T-cell (primary cell): ENCODE results near the gene DPYD. TPM values are rescaled to one million over a fixed set of nuclear protein-coding genes. Genes with fewer than 3 reads are reported as not detected.

Source experiments
- ATAC-seq, 4 experiments: fragments of 200-7000 bp in 3 of 4; fragments of 150-1000 bp in 1 of 4; cut with Tn5 transposase; replicated peaks in 1 of 4; 1 replicate in 3 of 4; 2 replicates in 1 of 4; pipeline ENCODE4 v1.10.0; 2021; ENCODE audit warnings: moderate library complexity in 3 of 4, mild to moderate bottlenecking in 2 of 4, moderate number of reproducible peaks in 1 of 4
- CTCF ChIA-PET, 2 donors: fragments of 300-600 bp; sonication (Branson Sonifier 250); formaldehyde crosslinking; loops; one replicate each; lab custom pipeline; 2022; ENCODE audit warnings: antibody characterized with exemption in 2 of 2; lab: Charles Lee
- POLR2A ChIA-PET, 2 donors: fragments of 300-600 bp; sonication (Branson Sonifier 250); formaldehyde crosslinking; loops; one replicate each; lab custom pipeline; 2022; ENCODE audit warnings: antibody characterized with exemption in 2 of 2; lab: Charles Lee
- DNase-seq, 35 experiments: peaks; one replicate each; pipeline versions ENCODE4 v3.0.0 to v3.0.0-alpha.2; 2013 to 2023
- H3K27ac ChIP-seq: one replicate; pipeline ENCODE4 v1.5.1; 2013; ENCODE audit warnings: low read length
- H3K27me3 ChIP-seq, 2 experiments: replicated peaks in 1 of 2; 1 replicate in 1 of 2; 2 replicates in 1 of 2; pipeline versions ENCODE4 v1.6.1 to v1.7.0; 2013; ENCODE audit warnings: low read length in 1 of 2, mixed read lengths in 1 of 2; ENCODE audit not compliant: control insufficient read depth in 2 of 2, insufficient read depth in 2 of 2; ENCODE audit errors: extremely low read depth in 1 of 2
- H3K36me3 ChIP-seq, 2 donors: 1 replicate in 1 of 2; 2 replicates in 1 of 2; pipeline versions ENCODE4 v1.6.1 to v1.7.0; 2013; ENCODE audit warnings: low read length in 1 of 2; ENCODE audit not compliant: control insufficient read depth in 2 of 2, insufficient read depth in 1 of 2; ENCODE audit errors: extremely low read depth in 1 of 2
- H3K4me1 ChIP-seq, 2 experiments: 1 replicate in 1 of 2; 2 replicates in 1 of 2; pipeline versions ENCODE4 v1.6.1 to v1.7.0; 2013; ENCODE audit warnings: low read length in 2 of 2, mixed read lengths in 1 of 2; ENCODE audit not compliant: insufficient read depth in 2 of 2, control insufficient read depth in 1 of 2; ENCODE audit errors: extremely low read depth in 1 of 2
- H3K4me3 ChIP-seq, 2 donors: 1 replicate in 1 of 2; 2 replicates in 1 of 2; pipeline versions ENCODE4 v1.5.1 to v1.7.0; 2013; ENCODE audit warnings: mild to moderate bottlenecking in 2 of 2, low read length in 1 of 2, moderate library complexity in 1 of 2; ENCODE audit not compliant: control insufficient read depth in 1 of 2; ENCODE audit errors: extremely low read depth in 1 of 2
- H3K9me3 ChIP-seq: 2 replicates; pipeline ENCODE4 v1.7.0; 2013
- H3K27ac Mint-ChIP-seq, 2 donors: one replicate each; pipeline ENCODE4 v1.8.0; 2020 to 2021; ENCODE audit warnings: mild to moderate bottlenecking in 2 of 2, mixed read lengths in 2 of 2
- H3K27me3 Mint-ChIP-seq, 2 donors: one replicate each; pipeline ENCODE4 v1.8.0; 2021 to 2022; ENCODE audit warnings: mixed read lengths in 2 of 2
- H3K36me3 Mint-ChIP-seq: one replicate; pipeline ENCODE4 v1.8.0; 2021; ENCODE audit warnings: mixed read lengths
- H3K4me1 Mint-ChIP-seq, 3 donors: one replicate each; pipeline ENCODE4 v1.8.0; 2020 to 2022; ENCODE audit warnings: mixed read lengths in 3 of 3, mild to moderate bottlenecking in 1 of 3
- H3K4me3 Mint-ChIP-seq, 3 donors: one replicate each; pipeline ENCODE4 v1.8.0; 2020 to 2022; ENCODE audit warnings: mild to moderate bottlenecking in 3 of 3, mixed read lengths in 3 of 3, moderate library complexity in 3 of 3
- H3K9me3 Mint-ChIP-seq, 3 donors: one replicate each; pipeline ENCODE4 v1.8.0; 2020 to 2022; ENCODE audit warnings: mixed read lengths in 3 of 3
- WGBS: methylation state at CpG from one replicate; pipeline ENCODE4 v1.1.5; 2013; ENCODE audit warnings: missing lambda C conversion rate; ENCODE audit not compliant: insufficient coverage; 5-methylcytosine and 5-hydroxymethylcytosine counted together
- total RNA-seq, 35 experiments: library from RNA in 6 of 35; stranded (reverse) in 6 of 35; fragments of 120-200 nt in 1 of 35; gene quantifications; one replicate each; pipeline versions ENCODE4 v1.2.1 to v1.2.4 and lab custom pipeline; 2013 to 2026

DPYD gene
- total RNA-seq, 5 donors from 2014 or later (not counting 1 experiment from before 2014, with no cell fraction given): 39.1 to 74.1 (median 47.8) TPM

GRCh38 chr1:97902067-97902466 lies 18.8 kb downstream of the DPYD start:
- H3K36me3 Mint-ChIP-seq: peaks cover 29% of the 10 kb centered on the region
- WGBS: no CpG with 5 or more reads among the region's 2 CpGs
- ATAC-seq: no peak
- no peak for DNase-seq
- H3K9me3 Mint-ChIP-seq: peaks cover 0 to 15% (median 12%) of the 10 kb centered on the region in 3 donors
- H3K36me3 ChIP-seq: peaks cover 0 to 4% of the 10 kb centered on the region in 2 donors
- no peak overlapping the region for H3K4me3 ChIP-seq
- H3K27me3 Mint-ChIP-seq: no peaks in the 10 kb centered on the region
- peak overlapping the region in 1 of 2 donors; percentile 35 for H3K27ac Mint-ChIP-seq
- H3K4me3 Mint-ChIP-seq: no peak overlapping the region
- H3K27ac ChIP-seq: no peak overlapping the region
- CTCF ChIA-PET: interaction anchor here in 1 of 2 donors (0.6 kb wide), 1 partner anchor 9 kb away, joined by 3 read pairs; no protein-coding TSS in a partner anchor
- peaks cover 47 to 59% (median 51%) of the 10 kb centered on the region in 3 donors for H3K4me1 Mint-ChIP-seq
- no peaks in the 10 kb centered on the region for H3K27me3 ChIP-seq
- peaks cover 0 to 10% of the 10 kb centered on the region in 2 experiments for H3K4me1 ChIP-seq
- H3K9me3 ChIP-seq: peaks cover 9% of the 10 kb centered on the region
- POLR2A ChIA-PET: no interaction called here

GRCh38 chr1:97901017-97901658 lies 19.7 kb downstream of the DPYD start:
- peak in 3 of 4 experiments; percentile 46 to 53 (median 48) for ATAC-seq
- Mint-ChIP-seq H3K27ac (peak overlapping the region; percentile 68 to 83), H3K9me3 (peaks cover 0 to 15% (median 12%) of the 10 kb centered on the region in 3 donors), H3K36me3 (peaks cover 29% of the 10 kb centered on the region), H3K4me1 (peaks cover 56 to 60% (median 56%) of the 10 kb centered on the region in 3 donors), H3K4me3 (peak overlapping the region in 1 of 3 donors; percentile 29), H3K27me3 (no peaks in the 10 kb centered on the region)
- no CpG with 5 or more reads among the region's 2 CpGs for WGBS
- DNase-seq: no peak
- ChIA-PET CTCF (interaction anchor here in 1 of 2 donors (0.6 kb wide), 1 partner anchor 8 kb away, joined by 3 read pairs; no protein-coding TSS in a partner anchor), POLR2A (no interaction called here)
- Histone ChIP-seq H3K4me3 (no peak overlapping the region), H3K27me3 (no peaks in the 10 kb centered on the region), H3K36me3 (peaks cover 0 to 4% of the 10 kb centered on the region in 2 donors), H3K4me1 (peaks cover 0 to 10% of the 10 kb centered on the region in 2 experiments), H3K9me3 (peaks cover 9% of the 10 kb centered on the region), H3K27ac (no peak overlapping the region)

GRCh38 chr1:97898948-97899347 lies 21.9 kb downstream of the DPYD start:
- Histone ChIP-seq H3K36me3 (peaks cover 0 to 4% of the 10 kb centered on the region in 2 donors), H3K4me1 (peaks cover 0 to 10% of the 10 kb centered on the region in 2 experiments), H3K27ac (no peak overlapping the region), H3K9me3 (peaks cover 9% of the 10 kb centered on the region), H3K27me3 (no peaks in the 10 kb centered on the region), H3K4me3 (no peak overlapping the region)
- Mint-ChIP-seq H3K27me3 (no peaks in the 10 kb centered on the region), H3K4me1 (peaks cover 56 to 64% (median 57%) of the 10 kb centered on the region in 3 donors), H3K27ac (no peak overlapping the region), H3K4me3 (no peak overlapping the region), H3K36me3 (peaks cover 29% of the 10 kb centered on the region), H3K9me3 (peaks cover 0 to 15% (median 12%) of the 10 kb centered on the region in 3 donors)
- no peak for ATAC-seq
- WGBS: no CpG with 5 or more reads among the region's 3 CpGs
- CTCF ChIA-PET: no interaction called here
- POLR2A ChIA-PET: no interaction called here
- no peak for DNase-seq

- ChIA-PET CTCF (no interaction called here), POLR2A (interaction anchor here (0.6 to 1.0 kb wide), 4 partner anchors 24 to 976 kb away, joined by 3 read pairs; no protein-coding TSS in a partner anchor)
- Mint-ChIP-seq H3K27me3 (no peaks in the 10 kb centered on the region), H3K9me3 (peaks cover 0 to 18% (median 17%) of the 10 kb centered on the region in 3 donors), H3K4me3 (no peak overlapping the region), H3K27ac (no peak overlapping the region), H3K36me3 (peaks cover 29% of the 10 kb centered on the region), H3K4me1 (peaks cover 38 to 50% (median 39%) of the 10 kb centered on the region in 3 donors)
- peaks cover 9% of the 10 kb centered on the region for H3K9me3 ChIP-seq
- ATAC-seq (no peak), DNase-seq (no peak)
- H3K36me3 ChIP-seq: peaks cover 0 to 4% of the 10 kb centered on the region in 2 donors
- H3K27ac ChIP-seq: no peak overlapping the region
- H3K4me1 ChIP-seq: peaks cover 0 to 1% of the 10 kb centered on the region in 2 experiments
- no CpG with 5 or more reads among the region's 1 CpG for WGBS
- no peaks in the 10 kb centered on the region for H3K27me3 ChIP-seq
- no peak overlapping the region for H3K4me3 ChIP-seq
Measured at GRCh38 chr1:97895278-97895677, 25.6 kb downstream of the DPYD start.

- Histone ChIP-seq H3K4me1 (no peaks in the 10 kb centered on the region), H3K27me3 (no peaks in the 10 kb centered on the region), H3K9me3 (peaks cover 3% of the 10 kb centered on the region), H3K36me3 (peaks cover 0 to 4% of the 10 kb centered on the region in 2 donors), H3K27ac (no peak overlapping the region), H3K4me3 (no peak overlapping the region)
- Mint-ChIP-seq H3K4me3 (no peak overlapping the region), H3K36me3 (peaks cover 22% of the 10 kb centered on the region), H3K4me1 (peaks cover 36 to 49% (median 38%) of the 10 kb centered on the region in 3 donors), H3K27me3 (no peaks in the 10 kb centered on the region), H3K27ac (peak overlapping the region in 1 of 2 donors; percentile 19), H3K9me3 (peaks cover 0 to 19% (median 19%) of the 10 kb centered on the region in 3 donors)
- ChIA-PET CTCF (interaction anchor here in 1 of 2 donors (0.7 kb wide), 1 partner anchor 8 kb away, joined by 3 read pairs; no protein-coding TSS in a partner anchor), POLR2A (no interaction called here)
- no peak for DNase-seq
- ATAC-seq: no peak
Measured at GRCh38 chr1:97893844-97894243, 27.0 kb downstream of the DPYD start.

- DNase-seq (no peak), ATAC-seq (no peak)
- Histone ChIP-seq H3K36me3 (peaks cover 0 to 2% of the 10 kb centered on the region in 2 donors), H3K27me3 (no peaks in the 10 kb centered on the region), H3K27ac (no peak overlapping the region), H3K4me1 (peaks cover 0 to 2% of the 10 kb centered on the region in 2 experiments), H3K4me3 (no peak overlapping the region), H3K9me3 (peaks cover 6% of the 10 kb centered on the region)
- Mint-ChIP-seq H3K27ac (peak overlapping the region in 1 of 2 donors; percentile 55), H3K4me1 (peaks cover 23 to 27% (median 23%) of the 10 kb centered on the region in 3 donors), H3K9me3 (peaks cover 4 to 22% (median 17%) of the 10 kb centered on the region in 3 donors), H3K27me3 (no peaks in the 10 kb centered on the region), H3K36me3 (peaks cover 34% of the 10 kb centered on the region), H3K4me3 (peak overlapping the region in 1 of 3 donors; percentile 48)
- no CpG with 5 or more reads among the region's 1 CpG for WGBS
- POLR2A ChIA-PET: no interaction called here
- CTCF ChIA-PET: no interaction called here
Measured at GRCh38 chr1:97886199-97886598, 34.6 kb downstream of the DPYD start.
